22Rv1 (cell line): ENCODE measurements around the gene ACAD10.

Experiments
- H3K27ac ChIP-seq: fragments of 450-650 bp; 2 replicates; pipeline ENCODE4 v1.5.1; 2017
- ZFX ChIP-seq: fragments of 450-650 bp; IDR thresholded peaks from 2 replicates; pipeline ENCODE4 v1.6.1; 2017; ENCODE audit warnings: antibody characterized with exemption, borderline replicate concordance
- TF ChIP-seq, protein P1 (sequence below): fragments of 450-650 bp; IDR thresholded peaks from 2 replicates; pipeline ENCODE4 v1.5.1; 2017; ENCODE audit warnings: mild to moderate bottlenecking

Gene ACAD10

DNA sequence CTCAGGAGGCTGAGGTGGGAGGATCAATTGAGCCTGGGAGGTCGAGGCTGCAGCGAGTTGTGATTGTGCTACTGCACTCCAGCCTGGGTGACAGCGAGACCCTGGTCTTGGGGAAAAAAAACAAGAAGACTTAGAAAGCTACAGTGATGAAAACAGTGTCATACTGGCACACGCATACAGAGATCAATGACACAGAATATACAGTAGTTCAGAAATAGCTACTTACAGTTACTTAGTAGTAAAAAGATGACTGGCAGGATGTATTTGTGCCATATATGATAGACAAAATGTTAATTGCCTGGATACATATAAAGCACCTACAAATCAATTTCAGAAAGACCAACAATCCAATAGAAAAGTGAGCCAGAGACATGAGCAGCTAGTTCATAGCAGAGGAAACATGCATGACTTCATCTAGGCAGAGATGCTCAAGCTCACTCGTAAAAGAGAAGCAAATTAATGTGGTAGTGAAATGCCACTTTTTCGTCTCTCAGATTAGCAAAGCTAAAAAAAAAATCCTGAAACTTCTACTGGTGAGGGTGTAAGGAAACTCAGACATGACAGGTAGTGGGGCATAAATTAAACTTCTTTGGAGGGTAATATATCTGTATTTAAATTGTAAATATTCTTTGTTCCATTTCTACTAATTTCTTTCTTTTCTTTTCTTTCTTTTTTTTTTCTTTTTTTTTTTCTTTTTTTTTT, 78.4 kb downstream of the ACAD10 start:
- TF ChIP-seq ZFX: no peak
- no peak overlapping the region for H3K27ac ChIP-seq

DNA sequence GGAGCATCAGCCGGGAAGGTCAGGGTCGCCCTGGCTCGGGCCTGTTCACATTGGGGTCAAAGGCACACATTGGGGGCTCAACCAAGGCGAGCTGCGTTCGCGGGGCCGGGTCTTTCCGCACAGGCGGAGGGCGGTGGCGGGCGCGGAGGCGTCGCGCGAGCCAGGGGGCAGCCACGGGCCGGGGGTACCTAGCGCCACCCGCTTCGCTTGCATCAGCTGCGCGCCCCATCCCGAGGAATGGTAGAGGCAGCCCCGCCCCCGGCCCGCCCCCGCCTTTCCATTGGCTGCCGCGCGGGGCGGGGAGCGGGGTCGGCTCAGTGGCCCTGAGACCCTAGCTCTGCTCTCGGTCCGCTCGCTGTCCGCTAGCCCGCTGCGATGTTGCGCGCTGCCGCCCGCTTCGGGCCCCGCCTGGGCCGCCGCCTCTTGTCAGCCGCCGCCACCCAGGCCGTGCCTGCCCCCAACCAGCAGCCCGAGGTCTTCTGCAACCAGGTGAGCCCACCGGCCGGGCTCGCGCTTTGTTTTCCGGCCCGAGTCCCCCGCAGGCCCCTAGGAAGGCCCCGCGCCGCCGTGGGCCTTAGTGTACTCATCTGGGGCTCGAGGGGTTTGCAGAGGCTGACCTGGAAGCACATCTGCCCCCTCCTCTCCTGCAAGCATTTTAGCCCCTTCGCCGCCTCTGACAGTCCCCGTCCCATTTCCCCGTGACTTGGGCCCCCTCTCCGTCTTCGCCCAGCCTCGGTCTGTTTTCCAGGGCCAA, 80.9 kb downstream of the ACAD10 start, which contains the start of gene ALDH2:
Gene ALDH2, plus strand, starts transcription at position 326 of the 754 bp plus-strand sequence. Its CDS starts 50 bp downstream, at position 376.
- TF ChIP-seq ZFX: no peak
- TF ChIP-seq, protein P1, sequence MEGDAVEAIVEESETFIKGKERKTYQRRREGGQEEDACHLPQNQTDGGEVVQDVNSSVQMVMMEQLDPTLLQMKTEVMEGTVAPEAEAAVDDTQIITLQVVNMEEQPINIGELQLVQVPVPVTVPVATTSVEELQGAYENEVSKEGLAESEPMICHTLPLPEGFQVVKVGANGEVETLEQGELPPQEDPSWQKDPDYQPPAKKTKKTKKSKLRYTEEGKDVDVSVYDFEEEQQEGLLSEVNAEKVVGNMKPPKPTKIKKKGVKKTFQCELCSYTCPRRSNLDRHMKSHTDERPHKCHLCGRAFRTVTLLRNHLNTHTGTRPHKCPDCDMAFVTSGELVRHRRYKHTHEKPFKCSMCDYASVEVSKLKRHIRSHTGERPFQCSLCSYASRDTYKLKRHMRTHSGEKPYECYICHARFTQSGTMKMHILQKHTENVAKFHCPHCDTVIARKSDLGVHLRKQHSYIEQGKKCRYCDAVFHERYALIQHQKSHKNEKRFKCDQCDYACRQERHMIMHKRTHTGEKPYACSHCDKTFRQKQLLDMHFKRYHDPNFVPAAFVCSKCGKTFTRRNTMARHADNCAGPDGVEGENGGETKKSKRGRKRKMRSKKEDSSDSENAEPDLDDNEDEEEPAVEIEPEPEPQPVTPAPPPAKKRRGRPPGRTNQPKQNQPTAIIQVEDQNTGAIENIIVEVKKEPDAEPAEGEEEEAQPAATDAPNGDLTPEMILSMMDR: no peak
- no peak within 1 kb of the TSS for H3K27ac ChIP-seq

DNA sequence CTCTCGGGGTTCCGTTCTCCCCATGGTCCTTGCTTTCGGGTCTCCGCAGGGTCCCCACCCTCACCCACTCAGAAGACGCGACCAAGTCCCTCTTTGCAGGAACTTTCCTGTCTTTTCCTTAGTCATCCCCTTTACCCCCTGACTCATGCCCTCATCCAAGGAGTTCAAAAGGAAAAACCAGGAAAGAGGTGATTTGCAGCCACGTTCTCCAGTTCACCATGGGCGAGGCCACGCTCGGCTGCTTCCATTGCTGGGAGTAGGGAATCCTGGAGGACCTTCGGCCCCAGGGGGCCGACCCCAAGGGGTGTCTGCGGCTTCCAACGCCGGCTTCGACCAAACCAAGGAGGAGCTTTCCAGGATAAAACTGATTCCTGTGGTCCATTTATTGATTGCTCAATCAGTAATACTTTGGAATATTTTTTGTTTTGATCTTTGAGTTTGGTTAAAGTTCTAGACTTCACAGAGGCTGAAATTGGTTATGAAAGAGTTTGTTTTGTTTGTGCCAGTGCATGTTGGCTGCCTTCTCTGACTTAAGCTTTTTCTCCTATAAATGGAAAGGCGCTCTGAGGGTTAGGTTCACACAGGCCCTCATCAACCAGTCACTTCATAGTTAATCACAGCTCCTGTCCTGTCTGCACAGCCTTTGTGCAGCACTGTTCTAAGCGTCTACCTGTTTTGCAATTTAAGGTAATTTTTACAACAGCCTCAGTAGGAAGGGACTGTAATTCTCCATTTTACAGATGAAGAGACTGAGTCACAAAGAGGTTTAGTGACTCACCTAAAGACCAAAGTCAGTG, 81.7 kb downstream of the ACAD10 start:
- TF ChIP-seq ZFX: no peak
- TF ChIP-seq, protein P1: no peak
- H3K27ac ChIP-seq: no peak overlapping the region

DNA sequence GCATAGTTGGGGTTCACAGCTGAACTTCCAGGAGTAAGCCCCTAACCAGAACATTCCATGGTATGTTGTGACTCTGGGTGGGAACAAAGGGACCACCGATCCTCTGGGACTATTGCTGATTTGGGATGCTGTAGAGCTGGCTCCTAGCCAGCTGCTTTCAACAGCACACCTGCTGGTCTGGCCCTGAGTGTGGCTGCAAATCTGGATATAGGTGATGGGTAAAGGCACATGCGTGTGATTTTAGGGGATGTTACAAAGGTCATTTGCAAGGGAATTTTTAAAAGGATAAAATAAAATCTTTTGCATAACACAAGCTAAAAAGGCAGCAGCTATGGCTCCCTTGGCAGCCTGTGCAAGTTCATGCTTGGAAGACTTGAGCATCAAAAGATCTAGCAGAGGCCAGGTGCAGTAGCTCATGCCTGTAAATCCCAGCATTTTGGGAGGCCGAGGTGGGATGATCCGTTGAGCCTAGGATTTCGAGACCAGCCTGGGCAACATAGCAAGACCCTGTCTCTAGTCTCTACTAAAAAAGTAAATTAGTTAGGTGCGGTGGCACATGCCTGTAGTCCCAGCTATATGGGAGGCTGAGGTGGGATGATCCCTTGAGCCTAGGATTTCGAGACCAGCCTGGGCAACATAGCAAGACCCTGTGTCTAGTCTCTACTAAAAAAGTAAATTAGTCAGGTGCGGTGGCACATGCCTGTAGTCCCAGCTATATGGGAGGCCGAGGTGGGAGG, 82.5 kb downstream of the ACAD10 start:
- no peak overlapping the region for H3K27ac ChIP-seq
- TF ChIP-seq, protein P1: no peak
- no peak for TF ChIP-seq ZFX

DNA sequence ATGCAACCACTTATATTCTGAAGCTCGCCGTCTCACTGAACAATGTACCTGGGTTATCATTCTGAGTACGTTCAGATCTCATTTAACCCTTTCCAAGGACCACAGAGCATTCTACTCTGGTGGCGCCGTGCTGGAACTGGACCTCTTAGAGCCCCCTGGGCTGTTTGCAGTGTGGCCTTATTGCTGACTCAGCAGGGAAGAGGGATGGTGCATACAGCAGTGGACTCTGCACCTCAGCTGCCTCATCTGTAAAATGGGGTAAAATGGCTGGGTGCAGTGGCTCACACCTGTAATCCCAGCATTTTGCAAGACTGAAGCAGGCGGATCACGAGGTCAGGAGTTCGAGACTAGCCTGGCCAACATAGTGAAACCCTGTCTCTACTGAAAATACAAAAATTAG, 83.7 kb downstream of the ACAD10 start:
- no peak for TF ChIP-seq ZFX
- TF ChIP-seq, protein P1: no peak
- no peak overlapping the region for H3K27ac ChIP-seq

DNA sequence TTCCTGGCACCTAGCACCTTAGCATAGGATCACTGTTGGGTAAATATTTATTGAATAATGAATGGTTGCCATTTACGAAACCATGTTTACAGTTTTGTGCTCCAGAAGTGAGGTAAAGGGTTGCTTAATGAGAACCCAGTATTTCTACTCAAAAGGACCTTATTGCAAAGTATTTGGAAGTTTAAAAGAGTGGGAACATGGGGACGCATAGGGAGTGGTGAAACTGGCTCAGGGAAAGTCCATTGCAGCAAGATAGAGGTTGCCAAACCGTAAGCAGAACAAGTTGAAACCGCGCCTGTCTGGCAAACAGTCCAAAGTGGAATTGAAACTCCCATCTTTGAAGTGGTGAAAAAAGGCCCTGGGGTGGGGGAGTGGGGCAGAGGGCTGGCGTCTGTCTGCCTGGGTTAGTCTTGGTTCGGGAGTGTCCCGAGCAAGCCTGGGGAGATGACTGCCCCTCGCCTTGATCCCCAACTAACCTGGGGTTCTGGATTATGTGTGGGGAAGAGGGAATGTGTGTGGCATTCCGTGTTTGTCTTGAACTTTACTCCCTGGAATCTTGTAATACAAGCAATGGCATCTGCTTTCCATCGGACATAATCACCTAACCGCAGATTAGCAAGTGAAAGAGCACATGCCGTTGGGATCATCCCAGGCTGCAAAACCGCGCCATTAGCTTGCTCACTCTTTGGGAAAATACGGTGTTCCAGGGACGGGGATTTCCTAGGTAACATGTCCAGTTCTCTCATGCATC, 88.1 kb downstream of the ACAD10 start:
- peak overlapping the region; percentile 84 for H3K27ac ChIP-seq
- TF ChIP-seq, protein P1: no peak
